NCI-H345 treated with DMSO at 0.1 percent for 48 hours (cell line): ENCODE results near the gene C10orf53.
"Not testable (repeated sequence)": the region's sequence is repeated elsewhere in the genome, so short reads cannot be mapped to it uniquely, and the experiment has no call there.

Experiments
- DNase-seq: peaks from one replicate; lab custom pipeline; 2025; ENCODE audit not compliant: unreplicated experiment; lab: John Stamatoyannopoulos, UW

C10orf53 gene

GRCh38 chr10:49686651-49687050 is 7.2 kb downstream of the C10orf53 start:
- no peak for DNase-seq

GRCh38 chr10:49688261-49688846 is 8.9 kb downstream of the C10orf53 start:
- DNase-seq, result no peak

- DNase-seq, result no peak
Measured at GRCh38 chr10:49688920-49689319, 9.5 kb downstream of the C10orf53 start.

GRCh38 chr10:49689882-49690510 is 10.5 kb downstream of the C10orf53 start:
- DNase-seq, result no peak

- DNase-seq, result no peak
Measured at GRCh38 chr10:49690698-49691356, 11.4 kb downstream of the C10orf53 start.

DNA sequence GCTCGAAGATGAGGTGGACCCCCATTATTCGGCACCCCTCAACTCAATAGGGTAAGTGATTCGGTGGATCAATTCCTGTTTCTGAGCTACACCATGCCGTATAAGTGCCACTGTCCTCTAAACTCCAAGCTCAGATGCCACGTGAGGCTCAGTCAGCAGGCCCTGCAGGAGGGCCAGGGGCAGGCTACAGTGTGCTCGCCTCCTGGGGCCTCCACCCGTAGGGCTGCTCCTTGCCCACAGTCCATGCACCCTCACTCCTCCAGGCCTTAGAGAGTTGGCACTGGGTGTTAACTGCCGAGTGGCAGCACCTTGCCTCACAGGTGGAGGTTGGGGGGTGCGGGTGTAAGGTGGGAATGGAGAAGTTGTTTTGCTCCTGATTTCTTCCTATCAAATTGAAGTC is 12.1 kb downstream of the C10orf53 start:
- DNase-seq, result no peak

- no peak for DNase-seq
Measured at GRCh38 chr10:49694466-49694865, 15.0 kb downstream of the C10orf53 start.

- DNase-seq, result no peak
Measured at GRCh38 chr10:49696311-49696710, 16.9 kb downstream of the C10orf53 start.

GRCh38 chr10:49698679-49699078 is 19.2 kb downstream of the C10orf53 start:
- DNase-seq, result no peak

GRCh38 chr10:49700211-49700610 is 20.8 kb downstream of the C10orf53 start:
- no peak for DNase-seq

DNA sequence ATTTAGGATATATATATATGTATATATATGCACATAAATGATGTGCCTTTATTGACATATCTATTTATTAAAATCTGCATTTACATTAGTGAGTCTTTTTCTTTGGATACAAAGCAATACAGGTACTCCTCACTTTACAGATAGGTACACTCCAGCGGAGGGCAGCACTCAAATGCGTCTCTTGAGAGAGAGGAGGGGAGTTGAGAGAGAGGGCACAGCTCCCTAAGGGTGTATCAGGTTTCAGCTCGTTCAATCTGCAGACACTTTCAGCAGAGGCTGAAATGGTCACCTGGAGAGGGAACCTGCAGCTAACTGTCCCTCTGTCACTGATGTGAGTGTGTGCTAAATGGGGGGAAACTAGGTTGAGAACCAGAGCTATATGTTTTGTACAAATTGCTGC is 21.5 kb downstream of the C10orf53 start:
- DNase-seq, result peak; percentile 29

DNA sequence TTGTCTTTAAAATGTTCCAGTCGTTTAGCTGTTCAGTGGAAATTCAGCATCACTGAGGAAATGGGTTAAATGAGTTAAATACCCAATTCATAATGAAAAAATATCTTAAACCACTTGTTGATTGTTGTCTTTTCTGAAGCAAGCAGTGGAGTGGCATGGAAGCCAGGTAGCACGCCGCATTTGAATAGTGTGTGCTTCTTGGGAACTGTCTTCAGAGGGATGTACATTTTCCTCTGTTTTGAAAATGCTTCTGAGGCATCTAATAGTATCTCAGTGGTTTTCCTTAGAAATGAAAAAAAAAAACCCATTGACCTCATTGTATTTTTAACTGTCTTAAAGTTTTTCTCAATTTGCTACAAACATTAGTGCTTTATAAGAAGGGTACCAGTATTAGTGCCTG is 28.1 kb downstream of the C10orf53 start:
- no peak for DNase-seq

- DNase-seq, result no peak
Measured at GRCh38 chr10:49709934-49710333, 30.5 kb downstream of the C10orf53 start.

DNA sequence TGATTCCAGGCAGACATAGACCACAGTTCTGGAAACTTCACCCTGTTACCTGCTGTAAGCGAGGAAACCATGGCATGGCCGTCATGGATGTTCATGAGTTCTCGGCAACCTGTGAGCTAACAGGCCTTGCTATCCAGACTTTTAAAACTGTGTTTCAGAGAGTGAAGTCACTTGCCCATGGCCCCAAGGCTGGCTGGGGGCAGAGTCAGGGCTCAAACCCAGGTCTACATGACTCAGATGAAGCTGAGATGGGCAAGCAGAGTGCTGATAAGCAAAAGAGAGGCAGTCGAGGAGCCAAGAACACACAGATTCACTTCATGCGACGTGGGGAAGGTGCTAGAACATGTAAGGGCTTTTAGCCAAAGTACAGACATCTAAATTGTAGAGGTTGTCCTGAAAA is 31.5 kb downstream of the C10orf53 start:
- no peak for DNase-seq

GRCh38 chr10:49711481-49711880 is 32.0 kb downstream of the C10orf53 start:
- no peak for DNase-seq

- no peak for DNase-seq
Measured at GRCh38 chr10:49713266-49713665, 33.8 kb downstream of the C10orf53 start.

DNA sequence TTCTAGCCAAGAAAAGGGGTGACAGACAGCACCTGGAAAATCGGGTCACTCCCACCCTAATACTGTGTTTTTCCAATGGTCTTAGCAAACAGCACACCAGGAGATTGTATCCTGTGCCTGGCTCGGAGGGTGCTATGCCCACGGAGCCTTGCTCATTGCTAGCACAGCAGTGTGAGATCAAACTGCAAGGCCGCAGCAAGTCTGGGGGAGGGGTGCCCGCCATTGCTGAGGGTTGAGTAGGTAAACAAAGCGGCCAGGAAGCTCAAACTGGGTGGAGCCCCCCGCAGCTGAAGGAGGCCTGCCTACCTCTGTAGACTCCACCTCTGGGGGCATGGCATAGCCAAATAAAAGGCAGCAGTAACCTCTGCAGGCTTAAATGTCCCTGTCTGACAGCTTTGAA is 35.7 kb downstream of the C10orf53 start:
- not testable (repeated sequence) for DNase-seq

DNA sequence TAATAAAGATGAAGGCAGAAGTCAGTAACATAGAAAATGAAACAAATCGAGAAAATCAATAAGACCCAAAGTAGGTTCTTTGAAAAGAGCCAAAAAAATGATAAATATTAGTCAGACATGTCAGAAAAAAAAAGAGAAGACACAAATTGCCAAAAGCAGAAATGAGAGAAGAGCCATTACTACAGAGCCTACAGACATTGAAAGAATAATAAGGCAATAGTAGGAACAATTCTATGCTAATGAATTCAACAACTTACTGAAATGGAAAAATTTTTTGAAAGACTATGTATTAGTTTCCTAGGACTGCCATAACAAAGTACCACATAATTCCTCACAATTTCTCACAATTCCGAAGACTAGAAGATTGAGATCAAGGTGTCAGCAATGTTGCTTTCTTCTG is 47.1 kb downstream of the C10orf53 start:
- DNase-seq, result no peak

DNA sequence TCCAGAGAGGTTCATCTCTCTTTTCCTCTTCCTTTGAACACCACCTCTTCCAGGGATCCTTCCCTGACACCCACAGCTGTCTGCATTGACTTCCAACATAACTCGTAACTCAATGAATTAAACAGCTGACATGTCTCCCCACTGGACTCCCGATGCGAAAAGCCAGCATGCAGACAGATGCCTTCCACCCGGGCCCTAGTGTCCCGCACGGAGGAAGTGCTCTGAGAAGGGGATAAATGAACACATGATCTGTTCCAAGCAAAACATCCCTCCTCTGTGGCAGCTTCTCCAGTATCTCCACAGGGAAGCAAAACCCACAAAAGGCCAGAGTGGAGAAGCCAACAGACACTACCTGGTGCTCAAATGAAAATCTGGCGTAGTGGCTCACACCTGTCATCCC is 54.4 kb downstream of the C10orf53 start:
- no peak for DNase-seq

DNA sequence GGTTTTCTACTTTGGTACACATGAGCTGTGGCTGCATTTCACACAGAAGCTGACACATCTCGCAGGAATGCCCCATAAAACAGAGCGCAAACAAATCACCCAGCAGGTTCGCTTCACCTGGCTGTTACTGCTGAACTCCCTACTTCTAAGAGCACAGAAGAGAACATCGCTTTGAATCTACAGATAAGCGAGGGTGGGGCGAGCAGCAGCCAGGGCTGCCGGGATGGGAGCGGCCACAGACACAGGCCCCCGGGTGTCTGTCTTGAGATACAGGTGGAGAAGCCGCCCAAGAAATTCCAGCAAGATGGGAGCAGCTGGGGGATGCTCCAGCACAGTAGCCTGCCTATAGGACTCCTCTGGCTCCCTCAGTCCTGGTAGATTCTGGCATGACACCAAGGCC is 55.2 kb downstream of the C10orf53 start:
- DNase-seq, result no peak

DNA sequence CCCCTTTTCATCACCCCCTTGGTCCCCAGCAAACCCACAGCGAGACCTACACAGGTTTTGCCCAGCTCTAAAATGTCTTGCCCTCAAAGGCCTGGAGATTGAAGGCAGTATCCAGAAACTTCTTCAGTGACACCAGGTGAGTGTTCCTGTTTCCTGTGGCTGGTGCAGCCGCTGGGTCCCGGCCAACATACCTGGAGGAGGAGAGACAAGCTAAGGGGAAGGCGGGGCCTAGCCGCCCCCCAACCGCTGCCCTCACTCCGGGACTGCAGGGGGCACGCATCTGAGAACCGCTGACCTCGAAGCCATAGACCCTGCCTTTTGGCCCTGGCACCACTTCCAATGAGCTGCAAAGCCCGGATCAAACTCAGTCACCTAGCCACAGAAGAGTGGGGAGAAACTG is 55.7 kb downstream of the C10orf53 start:
- DNase-seq, result no peak

DNA sequence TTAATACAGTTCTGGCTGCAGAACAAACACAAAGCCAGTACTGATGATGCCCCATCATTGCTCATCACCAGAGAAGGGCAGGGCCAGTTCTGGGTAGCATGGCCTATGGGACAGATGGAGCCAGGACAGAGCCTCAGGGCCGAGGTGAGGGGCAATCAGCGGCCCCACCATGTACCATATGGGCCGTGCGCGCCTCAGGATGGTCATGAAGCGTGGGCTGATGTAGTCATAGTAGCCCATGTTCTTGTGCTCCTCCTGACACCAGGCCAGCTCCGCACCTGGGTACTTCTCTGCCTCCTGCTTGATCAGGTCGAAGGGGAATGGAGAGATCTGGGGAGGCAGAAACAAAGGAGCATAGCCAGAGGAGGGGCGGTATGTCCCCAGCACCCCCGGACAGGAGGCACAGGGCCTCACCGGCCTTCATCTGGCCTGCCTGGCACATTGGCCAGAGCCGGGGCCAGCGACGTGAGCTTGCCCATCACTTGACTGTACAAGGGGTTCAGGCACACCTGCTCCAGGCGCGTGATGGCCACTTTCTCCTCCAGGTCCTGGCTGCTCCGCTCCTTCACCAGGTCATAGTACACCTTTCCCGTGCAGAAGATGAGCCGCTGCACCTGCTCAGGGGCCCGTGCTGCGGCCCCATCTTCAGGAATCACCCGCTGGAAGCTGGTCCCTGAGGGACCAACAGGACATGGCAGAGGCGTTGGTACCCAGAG is 56.6 kb downstream of the C10orf53 start:
- DNase-seq, result no peak
